HS-27A (cell line): ENCODE measurements around the gene CDC123.
"Not testable (repeated sequence)": the region's sequence is repeated elsewhere in the genome, so short reads cannot be mapped to it uniquely, and the experiment has no call there.

ENCODE experiments used
- DNase-seq: peaks from one replicate; pipeline ENCODE4 v3.0.0-alpha.2; 2012; ENCODE audit warnings: low read depth, missing footprints

CDC123 gene

DNA sequence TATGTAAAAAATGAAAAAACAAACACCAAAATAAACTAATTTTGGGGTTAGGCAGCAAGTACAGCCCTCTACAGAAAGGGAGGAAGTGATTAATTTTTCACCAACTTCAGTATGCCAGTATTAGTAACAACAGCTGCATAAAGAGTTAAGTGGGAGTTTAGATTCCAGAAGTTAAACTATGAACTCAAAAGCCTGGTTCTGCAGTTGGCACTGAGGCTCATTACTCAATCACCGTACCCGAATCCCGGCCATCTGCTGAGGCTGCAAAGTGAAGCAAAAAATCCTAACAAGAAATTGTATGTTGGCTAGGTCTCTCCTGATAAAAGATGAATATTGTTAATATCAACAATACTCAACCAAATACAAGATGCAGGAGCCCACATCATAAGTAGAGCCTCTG, 4.3 kb upstream of the CDC123 start:
- no peak for DNase-seq

DNA sequence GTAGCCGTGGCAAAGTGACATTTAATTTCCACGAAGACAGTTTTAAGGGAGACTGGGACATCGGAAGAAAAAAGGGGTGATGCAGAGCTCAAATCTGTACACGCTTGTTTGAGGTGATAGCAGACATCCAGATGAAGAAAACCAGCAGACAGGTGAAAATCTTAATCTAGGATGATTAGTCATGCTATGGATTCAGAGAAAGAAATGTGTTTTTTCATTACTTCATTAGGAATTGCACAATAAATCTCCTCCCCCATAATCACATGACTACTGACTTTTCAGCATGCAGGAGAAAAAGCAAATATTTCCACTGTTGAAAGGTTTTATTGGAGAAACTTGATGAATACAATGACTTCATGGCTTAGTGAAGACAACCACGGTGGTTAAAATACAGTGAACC, 2.8 kb upstream of the CDC123 start:
- DNase-seq: no peak

DNA sequence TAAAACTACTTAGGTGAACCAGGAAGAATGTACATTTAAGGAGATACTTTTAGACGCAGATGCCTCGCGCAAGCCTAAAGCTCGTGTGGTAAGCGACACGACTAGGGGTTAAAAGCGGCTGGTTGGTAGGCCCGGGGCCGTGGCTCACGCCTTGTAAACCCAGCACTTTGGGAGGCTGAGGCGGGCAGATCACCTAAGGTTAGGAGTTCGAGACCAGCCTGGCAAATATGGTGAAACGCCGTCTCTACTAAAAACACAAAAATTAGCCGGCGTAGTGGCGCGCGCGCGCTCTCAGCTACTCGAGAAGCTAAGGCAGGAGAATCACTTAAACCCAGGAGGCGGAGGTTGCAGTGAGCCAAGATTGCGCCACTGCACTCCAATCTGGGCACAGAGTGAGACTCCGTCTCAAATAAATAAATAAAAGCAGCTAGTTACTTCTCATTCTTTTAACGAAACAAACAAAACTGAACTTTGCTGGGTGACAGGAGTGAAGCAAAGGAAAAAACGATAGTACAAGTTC, 1.2 kb upstream of the CDC123 start:
- no peak for DNase-seq

DNA sequence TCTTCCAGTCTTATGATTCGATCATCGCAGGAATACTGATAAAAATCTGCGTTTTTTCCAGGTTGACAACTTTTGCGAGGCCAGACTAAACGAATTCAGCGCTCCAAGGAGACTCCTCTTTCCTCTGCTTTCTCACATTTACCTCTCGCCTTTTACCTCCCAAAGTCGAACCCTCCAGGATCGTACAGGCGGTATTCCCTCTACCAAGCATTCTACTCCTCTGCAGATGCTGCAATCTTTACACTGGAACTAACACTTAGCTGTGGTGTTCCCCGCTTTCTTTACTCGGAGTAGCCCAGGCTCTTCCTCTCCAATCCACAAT, 746 bp upstream of the CDC123 start:
- DNase-seq: no peak

DNA sequence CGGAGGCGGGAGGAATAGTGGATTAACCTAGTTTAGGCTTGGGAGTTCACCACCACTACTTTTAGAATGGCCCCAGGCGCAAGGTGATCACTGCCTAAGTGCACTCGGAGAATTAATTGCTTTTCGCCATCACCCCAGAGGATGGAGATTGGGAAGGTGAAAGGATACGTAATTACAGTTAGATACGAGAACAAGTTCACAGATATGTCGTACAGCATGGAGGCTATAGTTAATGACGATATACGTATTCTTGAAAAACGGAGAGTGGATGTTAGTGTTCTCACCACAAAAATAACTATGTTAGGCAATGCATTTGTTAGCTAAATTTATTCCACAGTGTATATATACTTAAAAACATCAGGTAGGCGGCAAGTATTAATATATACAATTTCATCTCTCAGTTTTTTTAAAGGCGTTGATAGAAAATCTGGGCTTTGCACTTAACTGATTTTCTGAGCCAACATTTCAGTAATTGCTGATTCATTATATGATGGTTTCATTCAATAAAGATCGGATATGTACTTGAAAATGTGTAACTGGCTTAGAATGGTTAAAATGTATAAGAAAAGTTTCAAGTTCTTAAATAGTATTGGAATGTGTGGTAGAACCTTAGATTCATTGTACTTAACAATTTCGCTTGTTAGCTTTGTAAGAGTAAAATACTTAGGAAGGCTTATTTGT, 683 bp downstream of the CDC123 start:
- DNase-seq: peak; percentile 3

DNA sequence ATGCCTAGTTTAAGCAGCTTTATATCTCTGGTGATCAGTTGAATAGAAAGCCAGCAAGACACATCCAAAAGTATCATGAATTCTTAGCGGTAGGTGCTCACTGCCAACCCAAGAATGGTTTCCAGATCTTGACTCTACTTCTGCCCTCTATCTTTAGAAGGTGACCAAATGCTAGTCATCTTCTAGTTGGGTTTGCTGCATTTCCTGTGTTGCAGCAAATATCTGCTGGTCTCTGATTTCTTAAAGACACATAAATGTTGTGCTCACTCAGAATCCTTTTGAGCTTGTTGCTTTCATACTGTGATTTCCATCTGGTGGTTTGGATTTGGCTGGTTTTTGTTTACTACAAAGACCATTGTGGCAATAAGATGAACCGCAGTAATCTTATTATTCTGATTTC, 2.2 kb downstream of the CDC123 start:
- DNase-seq: no peak

DNA sequence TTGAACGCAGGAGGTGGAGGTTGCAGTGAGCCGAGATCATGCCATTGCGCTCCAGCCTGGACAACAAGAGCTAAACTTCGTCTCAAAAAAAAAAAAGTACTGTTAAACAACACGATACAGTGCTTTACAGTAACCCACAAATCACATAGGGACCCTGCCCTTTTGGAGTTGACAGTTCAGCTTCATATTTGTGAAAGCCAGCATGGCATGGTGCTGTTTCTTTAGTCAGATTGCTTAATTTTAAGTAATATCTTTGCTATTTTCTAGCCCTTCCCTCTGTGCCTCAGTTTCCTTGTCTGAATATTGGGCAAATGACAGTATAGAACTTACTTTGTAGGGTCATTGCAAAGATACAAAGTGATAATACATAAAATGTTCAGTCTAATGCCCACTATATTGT, 4.9 kb downstream of the CDC123 start:
- DNase-seq: no peak

DNA sequence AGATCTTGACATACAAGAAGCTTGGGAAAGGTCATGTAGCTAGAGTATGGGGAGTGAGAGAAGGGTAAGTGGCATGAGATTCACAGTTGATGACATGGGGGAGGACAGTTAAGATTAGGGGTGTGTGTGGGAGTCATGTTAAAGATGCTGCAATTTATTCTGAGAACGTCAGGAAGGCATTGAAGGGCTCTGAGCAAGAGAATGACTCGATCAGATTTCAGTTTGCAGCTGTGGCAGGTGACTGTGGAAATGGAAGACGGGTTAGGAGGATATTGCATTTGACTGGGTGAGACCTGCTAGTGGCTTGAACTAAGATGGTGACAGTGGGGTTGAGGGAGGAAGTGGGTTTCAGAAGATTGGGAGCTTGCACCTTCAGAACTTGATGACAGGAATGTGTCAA, 5.6 kb downstream of the CDC123 start:
- DNase-seq: no peak

DNA sequence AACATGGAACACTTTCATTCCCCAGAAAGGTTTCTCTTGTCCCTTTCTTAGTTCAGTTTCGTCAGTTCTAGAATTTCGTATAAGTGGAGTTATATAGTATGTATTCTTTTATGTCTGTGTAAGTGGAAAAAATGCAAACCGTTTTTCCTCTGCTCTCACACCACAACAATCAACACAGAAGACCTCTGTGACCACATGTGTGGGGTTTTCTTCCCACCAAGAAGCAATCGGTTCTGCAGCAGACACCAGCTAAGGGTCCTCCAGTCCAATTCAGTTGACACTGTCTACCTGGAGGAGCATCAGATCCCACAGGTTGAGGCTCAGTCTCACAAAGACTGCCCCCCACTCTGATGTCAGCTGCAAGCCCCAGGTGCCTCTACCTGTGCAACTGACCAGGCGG, 6.2 kb downstream of the CDC123 start:
- DNase-seq: no peak

DNA sequence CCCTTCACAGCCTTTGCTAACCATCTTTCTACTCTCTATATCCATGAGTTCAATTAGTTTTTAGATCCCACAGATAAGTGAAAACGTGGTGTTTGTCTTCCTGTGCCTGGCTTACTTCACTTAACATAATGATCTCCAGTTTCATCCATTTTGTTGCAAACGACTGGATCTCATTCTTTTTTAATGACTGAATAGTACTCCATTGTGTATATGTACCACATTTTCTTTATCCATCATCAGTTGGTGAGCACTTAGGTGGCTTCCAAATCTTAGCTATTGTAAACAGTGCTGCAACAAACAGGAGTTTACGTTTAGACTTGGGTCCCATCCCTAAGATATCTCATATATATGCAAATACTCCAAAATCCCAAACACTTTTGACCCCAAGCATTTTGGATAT, 9.1 kb downstream of the CDC123 start:
- no peak for DNase-seq

DNA sequence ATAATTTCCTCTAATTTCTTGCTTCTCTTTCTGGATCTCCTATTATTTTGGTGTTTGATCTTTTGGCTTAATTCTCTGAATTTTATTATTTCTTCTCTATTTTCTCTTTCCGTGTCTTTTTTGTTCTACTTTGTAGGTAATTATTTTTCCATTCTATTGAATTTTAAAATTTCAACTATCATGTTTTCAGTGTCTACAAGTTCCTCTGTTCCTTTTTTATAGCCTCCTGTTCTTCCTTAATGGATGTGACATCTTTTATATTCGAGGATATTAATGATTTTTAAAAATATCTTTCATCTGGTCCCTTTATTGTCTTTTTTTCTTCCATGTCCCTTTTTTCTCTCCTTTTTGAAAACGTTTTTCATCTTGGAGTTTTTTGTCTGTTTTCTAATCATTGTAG, 11.1 kb downstream of the CDC123 start:
- no peak for DNase-seq

DNA sequence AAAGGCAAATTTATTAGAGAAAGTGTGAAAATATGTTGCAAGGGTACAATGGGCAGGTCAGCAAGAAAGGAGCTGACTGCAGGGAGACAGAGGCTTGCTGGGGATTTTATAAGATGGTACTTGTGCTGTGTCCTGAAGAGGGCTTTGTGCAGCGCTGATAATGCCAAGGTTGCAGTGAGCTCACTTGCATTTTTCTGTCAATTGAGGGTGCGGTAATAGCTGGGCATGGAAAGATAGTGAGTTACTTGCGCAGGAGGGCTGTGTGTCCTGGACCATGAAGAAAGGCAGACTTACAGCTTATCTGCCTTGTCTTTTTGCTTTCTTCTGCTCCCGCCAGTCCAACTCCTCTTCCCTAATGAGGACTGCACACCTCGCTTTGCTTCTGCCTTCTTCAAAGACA, 12.5 kb downstream of the CDC123 start:
- no peak for DNase-seq

DNA sequence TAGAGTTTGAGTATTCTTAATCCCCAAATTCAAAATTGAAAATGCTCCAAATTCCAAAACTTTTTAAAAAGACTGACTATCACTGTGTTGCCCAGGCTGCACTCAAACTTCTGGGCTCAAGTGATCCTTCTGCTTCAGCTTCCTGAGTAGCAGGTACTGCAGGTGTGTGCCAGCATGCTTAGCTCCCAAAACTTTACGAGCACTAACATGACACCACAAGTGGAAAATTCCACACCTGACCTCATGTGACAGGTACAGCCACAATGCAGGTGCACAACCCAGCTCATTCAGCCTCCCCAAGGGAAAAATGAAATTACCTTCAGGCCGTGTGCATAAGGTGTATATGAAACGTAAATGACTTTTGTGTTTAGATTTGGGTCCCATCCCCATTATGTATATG, 16.5 kb downstream of the CDC123 start:
- DNase-seq: no peak

DNA sequence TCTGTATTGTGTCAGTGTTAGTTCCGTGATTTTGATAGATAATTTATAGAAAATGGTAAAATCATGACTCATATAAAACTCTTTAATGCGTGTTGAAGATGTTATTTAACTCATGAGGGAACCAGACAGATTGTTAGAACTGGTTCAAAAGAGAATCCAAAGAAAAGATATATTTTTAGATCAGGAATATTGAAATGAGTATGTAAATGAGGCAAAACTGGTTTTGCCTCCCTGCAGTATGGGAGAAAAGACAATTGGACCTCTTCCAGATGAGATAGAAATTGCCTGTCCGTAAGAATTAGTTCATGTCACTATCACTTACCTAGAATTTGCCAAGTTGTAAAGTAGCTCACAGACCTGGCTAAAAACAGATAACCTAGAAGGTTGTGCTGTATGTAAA, 17.6 kb downstream of the CDC123 start:
- DNase-seq: no peak

DNA sequence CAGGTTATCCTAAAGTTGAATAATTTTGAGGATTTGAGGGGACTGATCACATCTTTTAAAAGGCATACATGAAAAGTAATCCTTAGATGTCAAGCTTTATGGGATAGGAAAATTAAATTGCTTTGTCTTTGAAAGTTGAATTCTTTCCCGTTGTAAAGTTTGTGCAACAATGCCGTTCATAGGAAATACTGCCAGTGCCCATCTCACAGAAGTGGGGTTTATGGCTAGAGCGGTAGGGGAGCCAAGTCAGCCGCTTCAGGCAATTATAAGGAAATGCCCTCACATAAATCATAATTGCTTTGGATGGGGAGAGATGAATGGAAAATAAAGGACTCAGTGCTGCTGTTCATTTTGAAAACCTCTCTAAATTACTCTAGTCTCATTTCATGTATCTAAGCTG, 18.1 kb downstream of the CDC123 start:
- DNase-seq: no peak

DNA sequence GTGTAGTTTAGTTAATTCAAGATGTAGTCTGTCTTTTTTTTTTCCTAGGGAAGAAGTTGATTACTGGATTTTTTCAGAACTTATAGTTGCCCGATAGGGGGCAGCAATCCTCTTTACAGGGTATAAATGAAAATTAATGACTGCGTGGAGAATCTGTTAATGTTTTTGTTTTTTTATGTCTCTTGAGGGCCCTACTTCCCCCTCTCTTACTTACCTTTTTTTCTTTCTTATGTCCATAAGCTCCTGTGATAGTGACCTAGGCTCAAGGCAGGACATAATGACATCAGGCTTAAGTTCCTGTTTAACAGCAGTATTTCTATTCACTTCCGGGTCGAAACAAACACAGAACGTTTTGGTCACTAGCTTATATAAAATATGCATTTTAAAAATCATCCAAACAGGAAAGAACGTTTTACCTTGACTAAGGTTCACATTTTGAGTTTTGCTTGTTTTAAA, 18.8 kb downstream of the CDC123 start:
- DNase-seq: no peak

DNA sequence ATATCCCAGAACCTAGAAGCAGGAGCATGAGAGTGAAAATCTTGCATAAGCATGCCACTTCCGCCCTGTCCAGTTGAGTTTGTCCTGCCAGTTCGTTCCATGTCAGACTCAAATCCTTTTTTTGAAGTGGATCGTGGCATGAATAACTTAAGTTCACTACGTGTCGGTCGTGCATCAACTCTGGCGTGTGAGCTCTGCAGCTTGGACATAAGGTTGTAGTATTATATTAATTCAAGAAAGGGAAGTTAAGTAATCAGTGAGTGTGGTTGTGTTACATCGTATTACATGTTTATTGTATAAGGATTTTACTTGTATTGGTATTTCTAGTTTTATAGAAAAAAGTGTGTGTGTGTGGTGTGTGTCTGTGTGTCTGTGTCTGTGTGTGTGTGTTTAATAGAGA, 23.0 kb downstream of the CDC123 start:
- no peak for DNase-seq

DNA sequence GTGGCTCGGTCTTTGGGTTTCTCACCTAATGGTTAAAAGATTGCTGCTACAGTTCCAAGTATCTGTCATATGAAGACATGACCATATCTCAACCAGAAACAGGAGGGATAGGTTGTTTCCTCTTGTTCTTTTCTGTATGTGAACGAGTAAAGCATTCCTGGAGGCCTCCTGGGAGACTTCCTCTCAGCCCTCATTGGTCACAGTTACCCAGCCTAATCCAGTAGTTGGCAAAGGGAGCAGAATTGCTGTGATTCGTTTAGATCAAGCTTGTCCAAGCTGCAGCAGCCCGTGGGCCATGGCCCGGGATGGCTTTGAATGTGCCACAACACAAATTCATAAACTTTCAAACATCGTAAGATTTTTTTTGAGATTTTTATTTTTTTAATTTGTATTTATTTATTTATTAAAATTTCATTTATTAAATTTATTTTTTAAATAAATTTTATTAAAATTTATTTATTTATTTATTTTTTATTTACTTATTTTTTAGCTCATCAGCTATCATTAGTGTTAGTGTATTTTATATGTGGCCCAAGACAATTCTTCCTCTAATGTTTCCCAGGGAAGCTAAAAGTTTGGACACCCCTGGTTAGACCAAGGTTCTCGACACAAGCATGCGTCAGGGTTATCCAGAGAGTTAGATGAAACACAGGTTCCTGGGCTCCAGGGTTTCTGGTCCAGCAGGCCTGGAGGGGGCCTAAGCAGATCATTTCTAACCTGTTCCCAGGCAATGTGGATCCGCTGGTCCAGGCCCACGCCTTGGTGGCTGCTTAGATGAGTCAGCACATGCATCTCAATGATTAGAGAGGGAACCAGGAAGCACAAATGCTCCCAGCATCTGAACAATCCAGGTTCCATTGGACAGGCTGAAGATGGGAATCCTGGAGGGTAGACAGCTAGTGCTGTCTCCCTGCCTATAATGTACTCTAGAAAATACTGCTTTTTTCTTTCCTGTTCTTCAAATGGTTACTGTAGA, 25.6 kb downstream of the CDC123 start:
- DNase-seq: no peak

DNA sequence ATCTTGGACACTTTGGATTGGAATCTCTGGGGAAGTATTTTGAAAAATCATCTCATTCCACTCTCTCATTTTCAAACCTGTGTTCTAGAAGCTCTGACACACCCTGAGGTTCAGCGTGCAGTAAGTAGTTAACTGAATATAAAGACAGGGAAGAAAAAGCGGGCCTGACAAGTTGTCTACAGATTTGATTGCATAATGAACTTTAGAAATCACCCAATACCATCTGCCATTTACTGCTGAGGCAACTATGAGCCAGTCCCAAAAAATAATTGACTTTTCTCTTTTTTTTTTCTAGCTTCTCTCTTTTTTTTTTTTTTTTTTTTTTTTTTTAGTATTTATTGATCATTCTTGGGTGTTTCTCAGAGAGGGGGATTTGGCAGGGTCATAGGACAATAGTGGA, 29.5 kb downstream of the CDC123 start:
- no peak for DNase-seq

DNA sequence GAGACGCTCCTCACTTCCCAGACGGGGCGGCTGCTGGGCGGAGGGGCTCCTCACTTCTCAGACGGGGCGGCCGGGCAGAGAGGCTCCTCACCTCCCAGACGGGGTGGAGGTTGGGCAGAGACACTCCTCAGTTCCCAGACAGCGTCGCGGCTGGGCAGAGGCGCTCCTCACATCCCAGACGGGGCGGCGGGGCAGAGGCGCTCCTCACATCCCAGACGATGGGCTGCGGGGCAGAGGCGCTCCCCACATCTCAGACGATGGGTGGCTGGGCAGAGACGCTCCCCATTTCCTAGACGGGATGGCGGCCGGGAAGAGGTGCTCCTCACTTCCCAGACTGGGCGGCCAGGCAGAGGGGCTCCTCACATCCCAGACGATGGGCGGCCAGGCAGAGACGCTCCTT, 30.4 kb downstream of the CDC123 start:
- DNase-seq: not testable (repeated sequence)

DNA sequence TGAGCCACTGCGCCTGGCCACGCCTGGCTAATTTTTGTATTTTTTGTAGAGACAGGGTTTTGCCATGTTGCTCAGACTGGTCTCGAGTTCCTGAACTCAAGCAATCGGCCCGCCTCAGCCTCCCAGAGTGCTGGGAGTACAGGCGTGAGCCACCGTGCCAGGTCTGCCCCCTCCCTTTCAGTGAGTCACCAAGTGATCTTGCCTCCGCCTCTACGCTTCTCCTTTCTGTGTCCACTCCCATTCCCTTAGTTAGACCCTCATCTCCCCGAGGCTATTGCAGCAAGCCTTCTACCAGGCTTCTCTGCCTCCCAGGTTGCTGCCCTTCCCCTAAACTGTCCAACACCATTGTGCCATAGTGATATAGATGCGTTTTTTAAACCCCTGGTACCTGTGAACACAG, 32.9 kb downstream of the CDC123 start:
- no peak for DNase-seq

DNA sequence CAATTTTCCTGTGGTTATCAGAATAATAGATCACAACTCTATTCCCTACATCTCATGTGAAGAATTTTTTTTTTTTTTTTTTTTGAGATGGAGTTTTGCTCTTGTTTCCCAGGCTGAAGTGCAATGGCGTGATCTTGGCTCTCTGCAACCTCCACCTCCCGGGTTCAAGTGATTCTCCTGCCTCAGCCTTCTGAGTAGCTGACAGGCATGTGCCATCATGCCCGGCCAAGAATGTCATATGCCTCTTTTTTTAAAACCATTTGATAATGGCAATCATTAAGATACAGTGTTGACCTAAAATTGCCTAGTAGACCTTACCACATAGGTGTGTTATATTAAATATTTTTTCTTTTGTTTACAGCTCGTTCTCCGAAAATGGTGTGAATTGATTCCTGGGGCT, 38.7 kb downstream of the CDC123 start:
- not testable (repeated sequence) for DNase-seq

DNA sequence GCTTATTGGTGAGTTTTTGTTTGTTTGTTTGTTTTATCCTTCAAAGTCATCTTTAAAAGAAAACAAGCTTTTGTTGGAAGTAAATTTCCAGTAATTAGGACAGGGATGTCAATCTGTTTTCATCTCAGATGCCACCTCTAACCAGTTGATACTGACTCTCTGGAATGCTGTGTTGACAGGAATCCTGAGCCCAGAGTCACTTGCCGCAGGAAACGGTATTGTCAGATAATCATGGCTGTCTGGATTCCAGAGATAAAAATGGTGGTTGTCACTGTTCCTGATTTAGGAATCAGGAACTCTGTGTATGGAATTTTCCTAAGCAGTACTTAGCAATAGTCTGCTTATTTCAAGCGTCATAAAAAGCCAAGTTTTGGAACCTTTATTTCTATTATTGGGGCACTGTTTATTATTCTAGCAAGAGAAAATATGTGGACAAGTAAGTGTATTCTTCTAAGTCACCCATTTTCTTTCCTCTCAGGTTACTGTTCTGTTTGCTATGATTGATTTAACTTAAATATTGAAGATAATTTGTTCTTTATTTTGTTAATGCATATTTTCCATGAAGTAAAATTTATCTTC, 39.2 kb downstream of the CDC123 start:
- DNase-seq: no peak
